Effector memory CD8-positive, alpha-beta T cell (primary cell): ENCODE measurements around the gene CYB5D1.

Experiments
- ATAC-seq: fragments of 150-1000 bp; cut with Tn5 transposase; replicated peaks from 2 replicates; pipeline ENCODE4 v1.10.0; 2021; ENCODE audit warnings: mild to moderate bottlenecking, moderate library complexity
- DNase-seq, 3 experiments: peaks; one replicate each; pipeline ENCODE4 v3.0.0; 2021
- H3K27ac Mint-ChIP-seq, 2 donors: one replicate each; pipeline ENCODE4 v1.8.0; 2022; ENCODE audit warnings: mild to moderate bottlenecking in 2 of 2, mixed read lengths in 2 of 2, moderate library complexity in 2 of 2
- H3K27me3 Mint-ChIP-seq, 2 donors: one replicate each; pipeline ENCODE4 v1.8.0; 2022; ENCODE audit warnings: mixed read lengths in 2 of 2
- H3K36me3 Mint-ChIP-seq: one replicate; pipeline ENCODE4 v1.8.0; 2022; ENCODE audit warnings: mild to moderate bottlenecking, moderate library complexity, mixed read lengths; ENCODE audit not compliant: insufficient read depth
- H3K4me1 Mint-ChIP-seq, 2 donors: one replicate each; pipeline ENCODE4 v1.8.0; 2022; ENCODE audit warnings: low read depth in 2 of 2, mixed read lengths in 2 of 2
- H3K4me3 Mint-ChIP-seq, 2 donors: one replicate each; pipeline ENCODE4 v1.8.0; 2022; ENCODE audit warnings: mild to moderate bottlenecking in 2 of 2, mixed read lengths in 2 of 2, moderate library complexity in 2 of 2
- H3K9me3 Mint-ChIP-seq, 2 donors: one replicate each; pipeline ENCODE4 v1.8.0; 2022; ENCODE audit warnings: mixed read lengths in 2 of 2

Gene CYB5D1

GRCh38 chr17:7836596-7837407 lies 21.0 kb upstream of the CYB5D1 start:
- Mint-ChIP-seq H3K9me3 (no peaks in the 10 kb centered on the region), H3K27ac (peak overlapping the region; percentile 99), H3K27me3 (peaks cover 6 to 18% of the 10 kb centered on the region in 2 donors), H3K4me3 (peak overlapping the region; percentile 89 to 93), H3K36me3 (peaks cover 66% of the 10 kb centered on the region), H3K4me1 (peaks cover 60 to 62% of the 10 kb centered on the region in 2 donors)
- DNase-seq (peak in 1 of 3 experiments; percentile 43), ATAC-seq (no peak)

GRCh38 chr17:7837408-7838088 lies 20.3 kb upstream of the CYB5D1 start:
- peak overlapping the region; percentile 99 for H3K27ac Mint-ChIP-seq
- H3K36me3 Mint-ChIP-seq, result peaks cover 74% of the 10 kb centered on the region
- H3K27me3 Mint-ChIP-seq, result peaks cover 3 to 11% of the 10 kb centered on the region in 2 donors
- ATAC-seq, result no peak
- H3K9me3 Mint-ChIP-seq, result no peaks in the 10 kb centered on the region
- H3K4me1 Mint-ChIP-seq, result peaks cover 66 to 69% of the 10 kb centered on the region in 2 donors
- DNase-seq, result no peak
- H3K4me3 Mint-ChIP-seq, result peak overlapping the region; percentile 89 to 93

- H3K4me3 Mint-ChIP-seq, result peak overlapping the region; percentile 89 to 93
- DNase-seq, result no peak
- H3K36me3 Mint-ChIP-seq, result peaks cover 80% of the 10 kb centered on the region
- peaks cover 72 to 73% of the 10 kb centered on the region in 2 donors for H3K4me1 Mint-ChIP-seq
- peaks cover 0 to 2% of the 10 kb centered on the region in 2 donors for H3K27me3 Mint-ChIP-seq
- H3K9me3 Mint-ChIP-seq, result no peaks in the 10 kb centered on the region
- no peak for ATAC-seq
- peak overlapping the region; percentile 99 to 100 for H3K27ac Mint-ChIP-seq
These were observed 19.4 kb upstream of the CYB5D1 start for GRCh38 chr17:7838090-7839075.

- Mint-ChIP-seq H3K9me3 (no peaks in the 10 kb centered on the region), H3K4me3 (peak overlapping the region in 1 of 2 donors; percentile 59), H3K36me3 (peaks cover 80% of the 10 kb centered on the region), H3K27me3 (no peaks in the 10 kb centered on the region), H3K4me1 (peaks cover 76% of the 10 kb centered on the region in 2 donors), H3K27ac (peak overlapping the region; percentile 60 to 100)
- ATAC-seq (no peak), DNase-seq (no peak)
These were observed 18.5 kb upstream of the CYB5D1 start for GRCh38 chr17:7839190-7839875.

GRCh38 chr17:7839876-7840261 lies 17.9 kb upstream of the CYB5D1 start:
- no peaks in the 10 kb centered on the region for H3K9me3 Mint-ChIP-seq
- no peak for ATAC-seq
- peaks cover 74 to 76% of the 10 kb centered on the region in 2 donors for H3K4me1 Mint-ChIP-seq
- no peaks in the 10 kb centered on the region for H3K27me3 Mint-ChIP-seq
- peak overlapping the region in 1 of 2 donors; percentile 44 for H3K4me3 Mint-ChIP-seq
- DNase-seq, result no peak
- H3K27ac Mint-ChIP-seq, result peak overlapping the region; percentile 100
- H3K36me3 Mint-ChIP-seq, result peaks cover 80% of the 10 kb centered on the region

GRCh38 chr17:7840441-7840840 lies 17.4 kb upstream of the CYB5D1 start:
- H3K4me1 Mint-ChIP-seq, result peaks cover 73 to 74% of the 10 kb centered on the region in 2 donors
- no peaks in the 10 kb centered on the region for H3K27me3 Mint-ChIP-seq
- peaks cover 80% of the 10 kb centered on the region for H3K36me3 Mint-ChIP-seq
- no peak for ATAC-seq
- no peaks in the 10 kb centered on the region for H3K9me3 Mint-ChIP-seq
- no peak for DNase-seq
- H3K4me3 Mint-ChIP-seq, result peak overlapping the region; percentile 93 to 100
- H3K27ac Mint-ChIP-seq, result peak overlapping the region; percentile 100

- H3K27ac Mint-ChIP-seq, result peak overlapping the region; percentile 100
- peaks cover 73 to 76% of the 10 kb centered on the region in 2 donors for H3K4me1 Mint-ChIP-seq
- H3K9me3 Mint-ChIP-seq, result no peaks in the 10 kb centered on the region
- DNase-seq (no peak), ATAC-seq (no peak)
- H3K4me3 Mint-ChIP-seq, result peak overlapping the region; percentile 93 to 100
- peaks cover 80% of the 10 kb centered on the region for H3K36me3 Mint-ChIP-seq
- no peaks in the 10 kb centered on the region for H3K27me3 Mint-ChIP-seq
These were observed 16.9 kb upstream of the CYB5D1 start for GRCh38 chr17:7840875-7841274.

GRCh38 chr17:7841396-7841914 lies 16.3 kb upstream of the CYB5D1 start:
- Mint-ChIP-seq H3K4me3 (peak overlapping the region; percentile 93 to 100), H3K36me3 (peaks cover 80% of the 10 kb centered on the region), H3K27me3 (no peaks in the 10 kb centered on the region), H3K27ac (peak overlapping the region; percentile 100), H3K9me3 (no peaks in the 10 kb centered on the region), H3K4me1 (peaks cover 69 to 71% of the 10 kb centered on the region in 2 donors)
- DNase-seq (peak; percentile 88 to 90 (median 88)), ATAC-seq (peak; percentile 49)

- H3K27ac Mint-ChIP-seq, result peak overlapping the region; percentile 100
- DNase-seq (peak; percentile 80 to 84 (median 82)), ATAC-seq (peak; percentile 30)
- H3K27me3 Mint-ChIP-seq, result no peaks in the 10 kb centered on the region
- H3K9me3 Mint-ChIP-seq, result no peaks in the 10 kb centered on the region
- peaks cover 80% of the 10 kb centered on the region for H3K36me3 Mint-ChIP-seq
- peak overlapping the region; percentile 93 to 100 for H3K4me3 Mint-ChIP-seq
- H3K4me1 Mint-ChIP-seq, result peaks cover 65 to 67% of the 10 kb centered on the region in 2 donors
These were observed 15.9 kb upstream of the CYB5D1 start for GRCh38 chr17:7841915-7842379.

GRCh38 chr17:7842380-7843256 lies 15.2 kb upstream of the CYB5D1 start:
- H3K4me1 Mint-ChIP-seq, result peaks cover 59 to 61% of the 10 kb centered on the region in 2 donors
- no peaks in the 10 kb centered on the region for H3K27me3 Mint-ChIP-seq
- peak overlapping the region; percentile 100 for H3K27ac Mint-ChIP-seq
- ATAC-seq (peak; percentile 50), DNase-seq (peak; percentile 95 to 97 (median 96))
- H3K4me3 Mint-ChIP-seq, result peak overlapping the region; percentile 93 to 100
- peaks cover 85% of the 10 kb centered on the region for H3K36me3 Mint-ChIP-seq
- no peaks in the 10 kb centered on the region for H3K9me3 Mint-ChIP-seq

- ATAC-seq (no peak), DNase-seq (no peak)
- Mint-ChIP-seq H3K4me3 (peak overlapping the region; percentile 93 to 100), H3K4me1 (peaks cover 56 to 59% of the 10 kb centered on the region in 2 donors), H3K27ac (peak overlapping the region; percentile 100), H3K9me3 (no peaks in the 10 kb centered on the region), H3K36me3 (peaks cover 90% of the 10 kb centered on the region), H3K27me3 (no peaks in the 10 kb centered on the region)
These were observed 14.6 kb upstream of the CYB5D1 start for GRCh38 chr17:7843257-7843535.
